ENCODE data around the gene CNTN4.

The CNTN4 gene

DNA sequence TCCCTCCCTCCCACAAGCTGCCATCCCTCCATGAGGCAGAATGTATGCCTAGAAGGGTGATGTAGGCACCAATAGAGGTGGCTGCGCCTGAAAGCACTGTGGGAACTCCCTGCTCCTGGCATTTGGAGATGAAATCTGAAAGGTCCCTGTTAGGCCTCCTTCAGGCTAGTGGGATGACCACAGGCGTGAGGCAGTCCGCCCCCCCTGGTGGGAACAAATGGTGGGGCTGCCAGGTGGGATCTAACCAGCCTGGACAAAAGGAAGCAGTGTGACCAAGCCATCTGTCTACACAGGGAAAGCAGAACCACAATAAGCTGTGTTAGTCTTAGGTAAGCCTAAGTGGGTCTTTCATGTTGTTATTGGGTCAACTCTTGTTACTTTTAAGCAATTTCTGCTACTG, 986.2 kb downstream of the CNTN4 start:
- TF ChIP-seq SUZ12 (IDR thresholded peaks at IDR 0.05) (no peak), LEF1 (IDR thresholded peaks at IDR 0.05; ENCODE audit: borderline replicate concordance) (no peak), TARDBP (IDR thresholded peaks at IDR 0.05) (no peak), ARNT (IDR thresholded peaks at IDR 0.05) (no peak), BHLHE40 (IDR thresholded peaks at IDR 0.05; ENCODE audit: borderline replicate concordance) (no peak), FOXM1 (IDR thresholded peaks at IDR 0.05; ENCODE audit: borderline replicate concordance) (no peak), FOXK2 (IDR thresholded peaks at IDR 0.05) (no peak), ZNF384 (IDR thresholded peaks at IDR 0.05) (no peak), ELF4 (IDR thresholded peaks at IDR 0.05) (no peak), NFRKB (IDR thresholded peaks at IDR 0.05) (no peak), SP1 (IDR thresholded peaks at IDR 0.05) (no peak), L3MBTL2 (conservative IDR thresholded peaks at IDR 0.05) (no peak), HDGF (IDR thresholded peaks at IDR 0.05; ENCODE audit: borderline replicate concordance) (no peak), CTBP1 (IDR thresholded peaks at IDR 0.05; ENCODE audit: borderline replicate concordance) (no peak), FOXA1 (IDR thresholded peaks at IDR 0.05) (no peak)
- TF ChIP-seq, protein P1, sequence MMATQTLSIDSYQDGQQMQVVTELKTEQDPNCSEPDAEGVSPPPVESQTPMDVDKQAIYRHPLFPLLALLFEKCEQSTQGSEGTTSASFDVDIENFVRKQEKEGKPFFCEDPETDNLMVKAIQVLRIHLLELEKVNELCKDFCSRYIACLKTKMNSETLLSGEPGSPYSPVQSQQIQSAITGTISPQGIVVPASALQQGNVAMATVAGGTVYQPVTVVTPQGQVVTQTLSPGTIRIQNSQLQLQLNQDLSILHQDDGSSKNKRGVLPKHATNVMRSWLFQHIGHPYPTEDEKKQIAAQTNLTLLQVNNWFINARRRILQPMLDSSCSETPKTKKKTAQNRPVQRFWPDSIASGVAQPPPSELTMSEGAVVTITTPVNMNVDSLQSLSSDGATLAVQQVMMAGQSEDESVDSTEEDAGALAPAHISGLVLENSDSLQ (IDR thresholded peaks at IDR 0.05) = no peak
- POLR2A ChIA-PET = no interaction called here
- DNase-seq (ENCODE audit: extremely low spot score) = no peak
- CTCF ChIA-PET = no interaction called here

DNA sequence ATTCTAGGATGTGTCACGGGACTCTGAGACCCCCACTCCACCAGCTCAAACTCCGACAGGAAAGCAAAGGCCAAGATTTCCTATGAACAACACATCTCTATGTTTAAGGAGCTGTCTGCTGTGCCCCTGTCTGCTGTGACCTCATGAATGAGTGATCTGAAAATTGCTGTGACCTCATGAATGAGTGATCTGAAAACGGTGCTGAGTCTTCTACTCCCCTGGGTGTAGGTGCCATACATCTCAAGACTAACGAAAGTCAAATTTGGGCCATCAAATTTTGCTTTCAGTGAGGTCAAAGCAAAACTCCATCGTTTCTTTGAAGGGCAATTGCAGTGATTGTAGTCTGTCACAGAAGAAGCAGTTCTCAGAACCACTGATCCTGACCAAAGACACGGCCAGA, 987.1 kb downstream of the CNTN4 start:
- no peak for DNase-seq (ENCODE audit: extremely low spot score)
- ChIA-PET CTCF (no interaction called here), POLR2A (no interaction called here)

DNA sequence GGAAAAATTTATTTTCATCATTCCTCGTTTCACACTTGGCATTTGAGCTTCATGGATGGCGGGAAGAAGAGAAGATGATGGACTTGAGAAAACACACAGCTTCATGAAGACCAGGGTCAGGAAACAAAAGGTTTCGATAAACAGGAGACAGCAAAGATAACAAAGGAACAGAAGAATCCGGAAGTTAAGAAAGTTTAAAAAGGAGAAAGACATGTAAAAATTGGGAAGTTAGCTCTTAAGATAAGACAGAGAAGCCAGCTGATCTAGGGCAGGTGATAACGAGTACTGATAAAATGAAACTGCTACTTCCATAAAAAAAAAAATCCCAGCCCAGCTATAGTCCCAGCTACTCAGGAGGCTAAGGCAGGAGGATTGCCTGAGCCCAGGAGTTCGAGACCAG, 987.6 kb downstream of the CNTN4 start:
- ChIA-PET POLR2A (no interaction called here), CTCF (no interaction called here)
- DNase-seq (ENCODE audit: extremely low spot score) = no peak
- TF ChIP-seq SUZ12 (IDR thresholded peaks at IDR 0.05) (no peak), ZNF384 (IDR thresholded peaks at IDR 0.05) (no peak), FOXK2 (IDR thresholded peaks at IDR 0.05) (no peak), ELF4 (IDR thresholded peaks at IDR 0.05) (no peak), SP1 (IDR thresholded peaks at IDR 0.05) (no peak)

More for the DNA sequence above, 987.1 kb downstream of the CNTN4 start:
- TF ChIP-seq FOXA1 (IDR thresholded peaks at IDR 0.05) (no peak), CTBP1 (IDR thresholded peaks at IDR 0.05; ENCODE audit: borderline replicate concordance) (no peak), SP1 (IDR thresholded peaks at IDR 0.05) (no peak)
- TF ChIP-seq, protein P1 (IDR thresholded peaks at IDR 0.05) = no peak

DNA sequence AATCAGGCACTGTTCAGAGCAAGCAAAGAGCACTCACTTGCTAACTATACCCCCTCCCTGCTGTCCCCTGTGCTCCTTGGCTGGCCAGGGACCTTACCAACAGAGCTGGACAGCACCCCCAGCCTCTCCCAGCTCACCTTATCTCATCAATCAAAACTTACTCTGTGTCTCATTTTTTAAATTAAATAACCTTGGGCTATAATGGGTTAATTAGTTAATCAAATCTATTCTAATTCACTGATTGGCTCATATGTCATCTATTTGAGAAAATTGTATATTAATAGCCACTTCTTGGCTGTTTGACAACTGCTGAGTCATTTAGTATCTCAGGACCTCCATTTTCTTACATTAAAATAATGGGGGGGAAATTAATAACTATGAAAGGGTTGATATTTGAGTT, 988.6 kb downstream of the CNTN4 start:
- TF ChIP-seq FOXK2 (IDR thresholded peaks at IDR 0.05) (no peak), LEF1 (IDR thresholded peaks at IDR 0.05; ENCODE audit: borderline replicate concordance) (no peak), FOXM1 (IDR thresholded peaks at IDR 0.05; ENCODE audit: borderline replicate concordance) (no peak), ARNT (IDR thresholded peaks at IDR 0.05) (no peak), NFRKB (IDR thresholded peaks at IDR 0.05) (no peak), L3MBTL2 (conservative IDR thresholded peaks at IDR 0.05) (no peak), TARDBP (IDR thresholded peaks at IDR 0.05) (no peak), ELF4 (IDR thresholded peaks at IDR 0.05) (no peak), SP1 (IDR thresholded peaks at IDR 0.05) (no peak), ZNF384 (IDR thresholded peaks at IDR 0.05) (no peak), FOXA1 (IDR thresholded peaks at IDR 0.05) (no peak), HDGF (IDR thresholded peaks at IDR 0.05; ENCODE audit: borderline replicate concordance) (no peak), SUZ12 (IDR thresholded peaks at IDR 0.05) (no peak), CTBP1 (IDR thresholded peaks at IDR 0.05; ENCODE audit: borderline replicate concordance) (no peak)
- TF ChIP-seq, protein P1 (IDR thresholded peaks at IDR 0.05) = no peak
- DNase-seq (ENCODE audit: extremely low spot score) = no peak
- CTCF ChIA-PET = no interaction called here
- POLR2A ChIA-PET = no interaction called here

DNA sequence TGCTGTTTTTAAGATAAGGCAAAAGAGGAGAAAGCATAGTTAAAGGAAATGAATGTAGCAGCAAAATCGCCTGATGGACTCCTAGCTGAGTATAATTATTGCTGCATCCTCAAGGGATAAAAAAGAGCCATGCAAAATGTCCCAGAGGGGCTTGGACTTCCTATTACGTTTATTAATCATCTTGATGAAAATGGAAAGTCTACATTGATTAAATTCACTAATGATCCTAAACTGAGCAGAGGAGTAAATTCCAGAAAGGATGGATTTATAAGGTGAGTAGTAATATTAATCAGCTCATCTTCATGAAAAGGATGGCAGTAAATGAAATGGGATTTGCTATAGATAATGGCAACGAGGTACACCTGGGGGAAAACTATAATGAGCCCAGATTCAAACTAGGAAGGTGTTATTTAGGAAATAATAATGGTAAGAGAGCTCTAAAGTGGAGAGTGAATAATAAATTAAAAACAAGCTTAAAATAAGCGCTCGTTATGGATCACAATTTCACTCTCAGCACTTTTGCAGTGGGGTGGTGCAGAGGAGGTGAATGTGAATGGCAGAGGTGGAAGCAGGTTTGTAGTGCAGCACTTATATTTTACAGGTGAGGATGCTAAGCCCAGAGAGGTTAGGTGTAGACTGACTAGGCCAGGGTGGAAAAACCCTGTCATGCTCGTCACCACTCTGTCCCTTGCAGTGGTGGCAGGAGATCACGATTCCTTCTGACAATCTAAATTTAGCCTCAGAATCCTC, 989.2 kb downstream of the CNTN4 start:
- DNase-seq (ENCODE audit: extremely low spot score) = no peak
- ChIA-PET POLR2A (no interaction called here), CTCF (no interaction called here)
- TF ChIP-seq L3MBTL2 (conservative IDR thresholded peaks at IDR 0.05) (no peak), HDGF (IDR thresholded peaks at IDR 0.05; ENCODE audit: borderline replicate concordance) (no peak), FOXK2 (IDR thresholded peaks at IDR 0.05) (no peak), FOXA1 (IDR thresholded peaks at IDR 0.05) (no peak), FOXM1 (IDR thresholded peaks at IDR 0.05; ENCODE audit: borderline replicate concordance) (no peak), SUZ12 (IDR thresholded peaks at IDR 0.05) (no peak), ELF4 (IDR thresholded peaks at IDR 0.05) (no peak), CTBP1 (IDR thresholded peaks at IDR 0.05; ENCODE audit: borderline replicate concordance) (no peak), ZNF384 (IDR thresholded peaks at IDR 0.05) (no peak)
- TF ChIP-seq, protein P1 (IDR thresholded peaks at IDR 0.05) = no peak

DNA sequence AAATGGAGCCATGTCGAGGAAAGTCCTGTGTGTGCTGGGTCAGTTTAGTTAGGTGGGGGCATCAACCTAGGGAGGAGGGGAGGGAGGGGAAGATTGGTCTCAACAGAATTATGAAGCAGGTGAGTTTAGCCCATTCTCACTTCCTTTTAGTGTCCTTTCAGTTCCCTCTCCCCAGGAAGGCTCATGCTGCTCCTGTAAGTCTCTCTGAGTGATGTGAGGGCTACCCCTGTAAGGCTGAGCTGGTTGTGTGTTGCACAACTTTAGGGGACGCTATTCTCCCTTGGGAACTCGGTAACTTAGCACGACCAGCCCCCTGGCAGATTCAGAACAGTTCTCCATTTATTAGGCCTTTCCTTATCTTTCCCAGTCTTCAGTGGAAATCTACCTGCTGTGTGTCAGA, 990.4 kb downstream of the CNTN4 start:
- DNase-seq (ENCODE audit: extremely low spot score) = no peak
- POLR2A ChIA-PET = no interaction called here
- CTCF ChIA-PET = no interaction called here
- TF ChIP-seq TARDBP (IDR thresholded peaks at IDR 0.05) = no peak
- TF ChIP-seq HDGF (IDR thresholded peaks at IDR 0.05; ENCODE audit: borderline replicate concordance) = no peak

All from HEK293T (cell line).